Measurements from ENCODE around the gene FGF22.

Gene FGF22

DNA sequence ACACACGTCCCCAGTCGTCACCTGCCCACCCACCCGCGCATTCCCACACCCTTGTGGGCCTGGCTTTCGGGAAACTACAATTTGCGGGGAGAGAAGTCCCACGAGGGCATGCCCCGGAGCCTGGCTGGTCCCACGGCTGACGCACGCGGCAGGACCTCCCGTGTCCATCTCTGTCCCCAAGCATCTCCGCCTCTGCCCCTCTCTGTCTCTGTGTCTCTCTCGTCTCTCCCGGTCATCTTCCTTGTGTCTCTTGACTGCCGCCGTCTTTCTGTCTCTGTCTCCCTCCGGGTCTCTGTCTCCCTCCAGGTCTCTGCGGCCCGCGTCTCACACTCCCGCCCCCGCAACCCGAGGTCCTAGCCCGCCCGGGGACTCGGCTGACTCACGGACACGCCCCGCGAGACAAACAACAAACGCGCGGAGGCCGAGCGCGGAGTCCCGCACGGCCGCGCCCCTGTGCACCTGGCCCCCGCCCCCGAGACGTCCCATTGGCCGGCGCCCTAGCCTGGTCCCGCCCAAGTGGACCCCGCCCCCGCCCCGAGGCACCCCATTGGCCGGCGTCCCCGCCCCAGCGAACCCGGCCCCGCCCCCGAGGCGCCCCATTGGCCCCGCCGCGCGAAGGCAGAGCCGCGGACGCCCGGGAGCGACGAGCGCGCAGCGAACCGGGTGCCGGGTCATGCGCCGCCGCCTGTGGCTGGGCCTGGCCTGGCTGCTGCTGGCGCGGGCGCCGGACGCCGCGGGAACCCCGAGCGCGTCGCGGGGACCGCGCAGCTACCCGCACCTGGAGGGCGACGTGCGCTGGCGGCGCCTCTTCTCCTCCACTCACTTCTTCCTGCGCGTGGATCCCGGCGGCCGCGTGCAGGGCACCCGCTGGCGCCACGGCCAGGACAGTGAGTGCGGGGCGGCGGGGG, at the start of gene FGF22:
Gene FGF22 (plus strand): TSS at position 627 of the 908 bp plus-strand sequence. CDS start 47 bp downstream, at position 674.
- peak; percentile 97 for DNase-seq (ENCODE audit: extremely low spot score)
- CTCF ChIA-PET = no interaction called here
- TF ChIP-seq, protein P1, sequence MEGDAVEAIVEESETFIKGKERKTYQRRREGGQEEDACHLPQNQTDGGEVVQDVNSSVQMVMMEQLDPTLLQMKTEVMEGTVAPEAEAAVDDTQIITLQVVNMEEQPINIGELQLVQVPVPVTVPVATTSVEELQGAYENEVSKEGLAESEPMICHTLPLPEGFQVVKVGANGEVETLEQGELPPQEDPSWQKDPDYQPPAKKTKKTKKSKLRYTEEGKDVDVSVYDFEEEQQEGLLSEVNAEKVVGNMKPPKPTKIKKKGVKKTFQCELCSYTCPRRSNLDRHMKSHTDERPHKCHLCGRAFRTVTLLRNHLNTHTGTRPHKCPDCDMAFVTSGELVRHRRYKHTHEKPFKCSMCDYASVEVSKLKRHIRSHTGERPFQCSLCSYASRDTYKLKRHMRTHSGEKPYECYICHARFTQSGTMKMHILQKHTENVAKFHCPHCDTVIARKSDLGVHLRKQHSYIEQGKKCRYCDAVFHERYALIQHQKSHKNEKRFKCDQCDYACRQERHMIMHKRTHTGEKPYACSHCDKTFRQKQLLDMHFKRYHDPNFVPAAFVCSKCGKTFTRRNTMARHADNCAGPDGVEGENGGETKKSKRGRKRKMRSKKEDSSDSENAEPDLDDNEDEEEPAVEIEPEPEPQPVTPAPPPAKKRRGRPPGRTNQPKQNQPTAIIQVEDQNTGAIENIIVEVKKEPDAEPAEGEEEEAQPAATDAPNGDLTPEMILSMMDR (IDR thresholded peaks at IDR 0.05; ENCODE audit: control extremely low read depth, extremely low read depth, low read depth, missing control alignments) = no peak
- POLR2A ChIA-PET = no interaction called here

DNA sequence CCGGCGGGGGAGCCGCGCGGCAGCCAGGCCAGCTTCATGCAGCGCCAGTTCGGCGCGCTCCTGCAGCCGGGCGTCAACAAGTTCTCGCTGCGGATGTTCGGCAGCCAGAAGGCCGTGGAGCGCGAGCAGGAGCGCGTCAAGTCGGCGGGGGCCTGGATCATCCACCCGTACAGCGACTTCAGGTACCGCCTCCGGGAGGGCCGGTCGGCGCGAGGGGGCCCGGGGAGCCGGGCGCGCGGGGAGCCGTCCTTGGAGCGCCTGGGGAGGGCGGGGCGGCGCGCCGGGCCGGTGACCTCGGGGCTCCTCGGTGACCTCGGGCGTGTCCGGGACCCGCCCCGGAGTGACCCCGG, 49.3 kb upstream of the FGF22 start:
- TF ChIP-seq, protein P1 (IDR thresholded peaks at IDR 0.05; ENCODE audit: control extremely low read depth, extremely low read depth, low read depth, missing control alignments) = no peak
- CTCF ChIA-PET = no interaction called here
- no peak for DNase-seq (ENCODE audit: extremely low spot score)
- POLR2A ChIA-PET = no interaction called here

DNA sequence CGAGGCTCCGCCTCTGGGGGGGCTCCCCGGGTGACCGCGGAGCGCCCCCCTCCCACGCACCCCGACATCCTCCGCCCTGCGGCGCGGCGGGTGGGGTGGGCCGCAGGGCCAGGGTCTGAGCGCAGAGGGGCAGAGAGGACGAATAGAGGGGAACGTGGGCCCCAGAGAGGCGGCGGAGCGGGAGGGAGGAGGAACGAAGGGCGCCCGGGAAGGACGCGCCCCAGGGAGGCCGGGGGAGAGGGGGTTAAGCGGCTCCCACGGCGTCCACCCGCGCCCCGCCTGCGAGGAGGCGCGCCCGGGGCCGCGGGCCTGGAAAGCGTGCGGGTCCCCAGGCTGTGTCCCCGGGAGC, 49.0 kb upstream of the FGF22 start:
- TF ChIP-seq, protein P1 (IDR thresholded peaks at IDR 0.05; ENCODE audit: control extremely low read depth, extremely low read depth, low read depth, missing control alignments) = no peak
- CTCF ChIA-PET = no interaction called here
- no peak for DNase-seq (ENCODE audit: extremely low spot score)
- POLR2A ChIA-PET = no interaction called here

- ChIA-PET POLR2A (no interaction called here), CTCF (no interaction called here)
- TF ChIP-seq, protein P1 (IDR thresholded peaks at IDR 0.05; ENCODE audit: control extremely low read depth, extremely low read depth, low read depth, missing control alignments) = no peak
- DNase-seq (ENCODE audit: extremely low spot score) = no peak
Measured at GRCh38 chr19:591099-591958, 48.4 kb upstream of the FGF22 start.

DNA sequence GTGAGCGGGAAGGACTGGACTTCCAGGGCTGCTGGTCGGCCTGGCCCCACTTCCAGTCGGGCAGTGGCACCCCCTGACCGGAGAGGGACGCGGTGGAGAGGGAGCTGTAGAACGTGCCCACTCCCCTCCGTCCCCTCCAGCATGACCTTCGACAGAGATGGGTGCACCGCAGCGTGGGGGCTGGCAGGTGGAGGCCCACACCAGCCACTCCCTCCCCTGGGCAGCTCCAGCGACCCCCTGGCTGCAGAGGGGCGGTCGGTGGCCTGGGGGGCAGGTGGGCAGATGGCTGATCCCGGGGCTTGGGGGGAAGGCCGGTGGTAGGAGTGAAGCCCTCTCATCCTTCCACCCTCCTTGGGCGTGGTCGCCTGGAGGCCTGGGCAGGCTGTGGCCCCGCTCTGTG, 47.6 kb upstream of the FGF22 start:
- DNase-seq (ENCODE audit: extremely low spot score) = no peak
- ChIA-PET CTCF (interaction anchor here (0.9 kb wide), 1 partner anchor 8 kb away, joined by 3 read pairs; no protein-coding TSS in a partner anchor), POLR2A (no interaction called here)
- TF ChIP-seq, protein P1 (IDR thresholded peaks at IDR 0.05; ENCODE audit: control extremely low read depth, extremely low read depth, low read depth, missing control alignments) = no peak

DNA sequence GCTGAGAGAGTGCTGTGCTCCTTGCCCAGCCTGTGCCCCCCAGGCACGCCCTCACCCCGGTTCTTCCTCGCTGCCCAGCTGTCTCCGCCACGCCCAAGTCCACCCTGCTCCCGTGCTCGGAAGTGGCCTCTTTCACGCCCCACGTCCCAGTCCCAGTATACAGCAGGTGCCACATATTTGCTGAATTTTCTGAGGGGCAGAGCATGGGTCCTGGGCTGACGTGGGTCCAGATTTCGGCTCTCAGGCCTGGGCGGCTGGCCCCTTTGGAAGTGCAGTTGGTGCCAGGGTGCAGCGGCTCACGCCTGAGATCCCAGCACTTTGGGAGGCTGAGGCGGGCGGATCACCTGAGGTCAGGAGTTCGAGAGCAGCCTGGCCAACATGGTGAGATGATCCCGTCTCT, 46.6 kb upstream of the FGF22 start:
- no peak for DNase-seq (ENCODE audit: extremely low spot score)
- ChIA-PET CTCF (interaction anchor here (0.9 kb wide), 1 partner anchor 9 kb away, joined by 3 read pairs; no protein-coding TSS in a partner anchor), POLR2A (no interaction called here)
- TF ChIP-seq, protein P1 (IDR thresholded peaks at IDR 0.05; ENCODE audit: control extremely low read depth, extremely low read depth, low read depth, missing control alignments) = no peak

Data from GM10248 (cell line).